BJ (cell line): ENCODE data around the gene PUS7L. TPM values are rescaled to one million over a fixed set of nuclear protein-coding genes. Genes with fewer than 3 reads are reported as not detected.
"Not testable (repeated sequence)": the region's sequence is repeated elsewhere in the genome, so short reads cannot be mapped to it uniquely, and the experiment has no call there.

ENCODE experiments used
- CTCF ChIA-PET: fragments of 350-600 bp; formaldehyde crosslinking; extraction: SDS; loops from one replicate; lab custom pipeline; 2021; ENCODE audit warnings: antibody characterized with exemption, inconsistent platforms; lab: Yijun Ruan, JAX
- POLR2A ChIA-PET: fragments of 300-600 bp; sonication (Branson Sonifier 250); formaldehyde crosslinking; extraction: SDS; loops from one replicate; lab custom pipeline; 2021; ENCODE audit warnings: antibody characterized with exemption; lab: Charles Lee
- DNase-seq: peaks from one replicate; pipeline ENCODE4 v3.0.0-alpha.2; 2011; ENCODE audit warnings: low read depth
- H3K27me3 ChIP-seq: 2 replicates; pipeline ENCODE4 v1.6.0; 2011; ENCODE audit warnings: low read length; ENCODE audit not compliant: control insufficient read depth, insufficient read depth
- H3K36me3 ChIP-seq: 2 replicates; pipeline ENCODE4 v1.5.1; 2011; ENCODE audit warnings: low read length; ENCODE audit not compliant: control insufficient read depth, insufficient read depth
- H3K4me3 ChIP-seq: 2 replicates; pipeline ENCODE4 v1.5.1; 2011; ENCODE audit warnings: low read depth, mild to moderate bottlenecking, control low read depth, low read length
- CTCF ChIP-seq: IDR thresholded peaks from 2 replicates; pipeline ENCODE4 v1.5.1; 2011; ENCODE audit warnings: low read depth, mild to moderate bottlenecking, control low read depth, inconsistent platforms, low read length, moderate library complexity; ENCODE audit not compliant: insufficient read depth
- polyA plus RNA-seq: library from polyadenylated mRNA; depleted of rRNA; stranded (reverse); fragments of >200 nt; gene quantifications from 2 replicates; pipeline ENCODE4 v1.2.3, GENCODE V29; 2011

The PUS7L gene
- polyA plus RNA-seq, 1 experiment, result 3.5 TPM

GRCh38 chr12:43696154-43696553 lies 62.4 kb downstream of the PUS7L start:
- TF ChIP-seq CTCF, result no peak
- POLR2A ChIA-PET, result no interaction called here
- H3K4me3 ChIP-seq, result no peak overlapping the region
- CTCF ChIA-PET, result interaction anchor here (0.7 kb wide), 1 partner anchor 25 kb away, joined by 3 read pairs; no protein-coding TSS in a partner anchor
- DNase-seq, result no peak
- no peaks in the 10 kb centered on the region for H3K36me3 ChIP-seq
- no peaks in the 10 kb centered on the region for H3K27me3 ChIP-seq

- POLR2A ChIA-PET, result no interaction called here
- CTCF ChIA-PET, result no interaction called here
- Histone ChIP-seq H3K36me3 (no peaks in the 10 kb centered on the region), H3K4me3 (no peak overlapping the region), H3K27me3 (no peaks in the 10 kb centered on the region)
- no peak for TF ChIP-seq CTCF
- DNase-seq, result no peak
Observed at GRCh38 chr12:43694879-43695278, 63.7 kb downstream of the PUS7L start.

GRCh38 chr12:43692064-43692463 lies 66.5 kb downstream of the PUS7L start:
- ChIA-PET CTCF (no interaction called here), POLR2A (no interaction called here)
- H3K4me3 ChIP-seq, result no peak overlapping the region
- TF ChIP-seq CTCF, result no peak
- H3K27me3 ChIP-seq, result no peaks in the 10 kb centered on the region
- DNase-seq, result no peak
- no peaks in the 10 kb centered on the region for H3K36me3 ChIP-seq

- H3K4me3 ChIP-seq, CTCF ChIA-PET, H3K36me3 ChIP-seq, DNase-seq, H3K27me3 ChIP-seq, POLR2A ChIA-PET: not testable (repeated sequence)
Observed at GRCh38 chr12:43685491-43685890, 73.1 kb downstream of the PUS7L start.

- ChIA-PET POLR2A (no interaction called here), CTCF (interaction anchor here (0.7 to 0.9 kb wide), 2 partner anchors 14 to 420 kb away, joined by 3 read pairs; no protein-coding TSS in a partner anchor)
- no peak for DNase-seq
- TF ChIP-seq CTCF, result peak; percentile 60
- H3K36me3 ChIP-seq, result no peaks in the 10 kb centered on the region
- H3K27me3 ChIP-seq, result no peaks in the 10 kb centered on the region
- H3K4me3 ChIP-seq, result no peak overlapping the region
Observed at GRCh38 chr12:43676183-43676813, 82.3 kb downstream of the PUS7L start.
